GM12878 (cell line): ENCODE measurements around the gene KPNA4. TPM values are rescaled to one million over a fixed set of nuclear protein-coding genes. Genes with fewer than 3 reads are reported as not detected.

Source experiments
- ATAC-seq: fragments of 200-7000 bp; cut with Tn5 transposase; 3 replicates; pipeline ENCODE4 v1.9.1; 2020; ENCODE audit warnings: mild to moderate bottlenecking, moderate library complexity
- BruUV-seq: library from RNA; stranded (reverse); fragments of 400-500 nt; replicated peaks from 2 replicates; lab custom pipeline; 2021; lab: Mats Ljungman, UMichigan
- CTCF ChIA-PET: fragments of 300-600 bp; sonication (Branson Sonifier 250); formaldehyde crosslinking; extraction: SDS; loops from one replicate; lab custom pipeline; 2021; ENCODE audit warnings: inconsistent platforms; lab: Yijun Ruan, JAX
- POLR2A ChIA-PET: fragments of 350-600 bp; formaldehyde crosslinking; extraction: SDS; loops from one replicate; lab custom pipeline; 2021; ENCODE audit warnings: inconsistent platforms; lab: Charles Lee
- RAD21 ChIA-PET: fragments of 300-600 bp; sonication (Branson Sonifier 250); formaldehyde crosslinking; loops from one replicate; lab custom pipeline; 2023; ENCODE audit warnings: antibody characterized with exemption; ENCODE audit not compliant: unreplicated experiment; lab: Charles Lee
- SMC1A ChIA-PET: fragments of 300-600 bp; sonication (Branson Sonifier 250); formaldehyde crosslinking; loops from one replicate; lab custom pipeline; 2023; ENCODE audit not compliant: unreplicated experiment, uncharacterized antibody; lab: Charles Lee
- DNase-seq: peaks from one replicate; pipeline ENCODE4 v3.0.0-alpha.2; 2011; ENCODE audit warnings: low read depth, low spot score
- FAIRE-seq: peaks from 3 replicates; lab custom pipeline; 2011; peaks lifted over from hg19 to GRCh38; lab: Jason Lieb, UNC
- H2AFZ ChIP-seq: 2 replicates; pipeline ENCODE4 v1.6.0; 2011; ENCODE audit warnings: low read depth, low read length, control low read depth; ENCODE audit not compliant: control insufficient read depth
- H3K27ac ChIP-seq: 2 replicates; pipeline ENCODE4 v1.5.1; 2011; ENCODE audit warnings: control low read depth; ENCODE audit not compliant: control insufficient read depth, insufficient read depth
- H3K27me3 ChIP-seq, 2 experiments: replicated peaks in 1 of 2; 2 replicates each; pipeline versions ENCODE4 v1.6.0 to v1.6.1; 2011; ENCODE audit warnings: low read length in 1 of 2; ENCODE audit not compliant: control insufficient read depth in 2 of 2, insufficient read depth in 2 of 2
- H3K36me3 ChIP-seq, 2 experiments: 2 replicates each; pipeline ENCODE4 v1.5.1; 2011; ENCODE audit warnings: low read length in 1 of 2; ENCODE audit not compliant: control insufficient read depth in 2 of 2, insufficient read depth in 2 of 2
- H3K4me1 ChIP-seq: 2 replicates; pipeline ENCODE4 v1.6.1; 2011; ENCODE audit warnings: mild to moderate bottlenecking, low read length, moderate library complexity, mixed read lengths; ENCODE audit not compliant: control insufficient read depth, insufficient read depth
- H3K4me2 ChIP-seq: 2 replicates; pipeline ENCODE4 v1.6.0; 2011; ENCODE audit warnings: control low read depth; ENCODE audit not compliant: control insufficient read depth, insufficient read depth
- H3K4me3 ChIP-seq: fragments of 200-600 bp; sonication (generic); 2 replicates; pipeline ENCODE4 v1.5.1; 2016
- H3K79me2 ChIP-seq: 2 replicates; pipeline ENCODE4 v1.6.0; 2011; ENCODE audit warnings: low read length; ENCODE audit not compliant: control insufficient read depth, insufficient read depth
- H3K9ac ChIP-seq: 2 replicates; pipeline ENCODE4 v1.8.0; 2011; ENCODE audit warnings: low read length, control low read depth, mixed read lengths; ENCODE audit not compliant: control insufficient read depth, insufficient read depth
- H3K9me3 ChIP-seq: replicated peaks from 3 replicates; pipeline ENCODE4 v1.5.1; 2011; ENCODE audit warnings: mild to moderate bottlenecking, low read length; ENCODE audit not compliant: control insufficient read depth, insufficient read depth
- H4K20me1 ChIP-seq: 2 replicates; pipeline ENCODE4 v1.6.0; 2011; ENCODE audit not compliant: control insufficient read depth, insufficient read depth
- ATF7 ChIP-seq: fragments of 450-650 bp; IDR thresholded peaks from 2 replicates; pipeline ENCODE4 v1.6.1; 2016; ENCODE audit warnings: low read depth, mild to moderate bottlenecking
- CREB1 ChIP-seq: IDR thresholded peaks from 2 replicates; pipeline ENCODE4 v1.6.1; 2012; ENCODE audit warnings: low read depth, mild to moderate bottlenecking, inconsistent platforms
- GABPA ChIP-seq: IDR thresholded peaks from 2 replicates; pipeline ENCODE4 v1.6.1; 2014; ENCODE audit warnings: antibody characterized with exemption, low read depth, mild to moderate bottlenecking, inconsistent platforms
- KLF5 ChIP-seq: fragments of 450-650 bp; IDR thresholded peaks from 2 replicates; pipeline ENCODE4 v1.6.1; 2014; ENCODE audit warnings: mild to moderate bottlenecking; ENCODE audit not compliant: partially characterized antibody
- MTA3 ChIP-seq: IDR thresholded peaks from 2 replicates; pipeline ENCODE4 v1.6.1; 2012; ENCODE audit warnings: low read length, inconsistent platforms, borderline replicate concordance
- SMAD5 ChIP-seq: IDR thresholded peaks from 2 replicates; pipeline ENCODE4 v1.6.1; 2016; ENCODE audit warnings: antibody characterized with exemption, low read depth
- TCF12 ChIP-seq: IDR thresholded peaks from 2 replicates; pipeline ENCODE4 v1.6.1; 2011; ENCODE audit warnings: low read depth, mild to moderate bottlenecking, low read length
- ZNF217 ChIP-seq: fragments of 450-650 bp; IDR thresholded peaks from 2 replicates; pipeline ENCODE4 v1.6.1; 2017; ENCODE audit warnings: antibody characterized with exemption, mild to moderate bottlenecking
- WGBS: methylation state at CpG from one replicate; pipeline ENCODE4 v1.1.6; 2016; ENCODE audit warnings: low lambda C conversion rate; ENCODE audit not compliant: insufficient replicate concordance, insufficient coverage; ENCODE audit errors: missing lambda C conversion rate; 5-methylcytosine and 5-hydroxymethylcytosine counted together
- in situ Hi-C: fragments of 300-500 bp; cut with MboI; formaldehyde crosslinking; loops from 9 replicates; pipeline ENCODE4 v1.14.3; 2018; ENCODE audit warnings: mixed read lengths
- intact Hi-C: fragments of 100-400 bp; cut with micrococcal nuclease; formaldehyde crosslinking; loops from one replicate; pipeline ENCODE4 v1.14.2; 2022; ENCODE audit not compliant: unreplicated experiment
- polyA plus RNA-seq, 11 experiments: library from polyadenylated mRNA; depleted of rRNA in 4 of 11; unstranded in 6 of 11; stranded (reverse) in 5 of 11; fragments of >200 nt; fragmentation: Nextera tagmentation in 4 of 11; fragmentation: Illumina TruSeq in 1 of 11; extraction: Ambion mirVana in 4 of 11; extraction: Trizol in 1 of 11; gene quantifications; 1 replicate in 1 of 11; 2 replicates in 10 of 11; pipeline versions ENCODE4 v1.2.1 to v1.2.3, GENCODE V29; 2011 to 2016; ENCODE audit warnings: inconsistent platforms in 2 of 11, missing spikeins in 2 of 11, low read depth in 1 of 11
- total RNA-seq, 4 experiments: library from RNA; depleted of rRNA in 3 of 4; stranded (reverse); fragments of >200 nt in 3 of 4; fragmentation: Illumina TruSeq in 1 of 4; extraction: Trizol in 1 of 4; gene quantifications; 2 replicates each; pipeline versions ENCODE4 v1.2.1 to v1.2.3, GENCODE V29; 2013 to 2021
- TF ChIP-seq, protein P1 (sequence below): fragments of 450-650 bp; IDR thresholded peaks from 2 replicates; pipeline ENCODE4 v1.6.1; 2016; ENCODE audit warnings: mild to moderate bottlenecking
- TF ChIP-seq, protein P2 (sequence below): IDR thresholded peaks from 2 replicates; pipeline ENCODE4 v1.6.1; 2011; ENCODE audit warnings: low read depth, mild to moderate bottlenecking, low read length, moderate library complexity, borderline replicate concordance; ENCODE audit errors: extremely low read depth
- TF ChIP-seq, protein P3 (sequence below): fragments of 450-650 bp; IDR thresholded peaks from 2 replicates; pipeline ENCODE4 v1.6.1; 2017; ENCODE audit warnings: mild to moderate bottlenecking, moderate library complexity
- TF ChIP-seq, protein P4 (sequence below): fragments of 450-650 bp; formaldehyde crosslinking; IDR thresholded peaks from 2 replicates; pipeline ENCODE4 v1.5.0; 2022; ENCODE audit warnings: mild to moderate bottlenecking, missing genetic modification characterization
- TF ChIP-seq, protein P5 (sequence below): fragments of 450-650 bp; IDR thresholded peaks from 2 replicates; pipeline ENCODE4 v1.6.1; 2018; ENCODE audit warnings: mild to moderate bottlenecking, low read depth, moderate library complexity; ENCODE audit not compliant: partially characterized antibody

KPNA4 gene
- total and polyA plus RNA-seq, 10 of the 15 experiments (the other 5 are each of a cell fraction or from before 2014, with no cell fraction given) = 9.9 to 40.6 (median 18.1) TPM

DNA sequence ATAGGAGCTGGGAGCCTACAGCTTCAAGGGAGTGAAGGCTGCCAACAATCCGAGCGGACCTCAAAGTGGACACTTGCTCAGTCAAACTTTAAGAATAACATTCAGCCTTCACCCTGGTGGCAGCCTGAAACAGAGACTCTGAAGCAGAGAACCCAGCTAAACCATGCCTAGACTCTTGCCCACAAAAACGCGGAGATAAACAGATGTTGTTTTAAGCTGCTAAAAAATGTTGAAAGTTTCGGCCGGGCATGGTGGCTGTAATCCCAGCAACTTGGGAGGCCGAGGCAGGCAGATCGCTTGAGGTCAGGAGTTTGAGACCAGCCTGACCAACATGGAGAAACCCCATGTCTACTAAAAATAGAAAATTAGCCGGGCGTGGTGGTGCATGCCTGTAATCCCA lies 86.0 kb downstream of the KPNA4 start:
- in situ Hi-C loops (no loop called here), intact Hi-C loops (no loop called here)
- DNase-seq (no peak), ATAC-seq (no peak), FAIRE-seq (no peak)
- no peak overlapping the region for H2AFZ ChIP-seq
- RAD21 ChIA-PET = no interaction called here
- H3K4me1 ChIP-seq = no peaks in the 10 kb centered on the region
- H3K4me2 ChIP-seq = no peak overlapping the region
- WGBS = 79% methylated on average over 10 of the region's 10 CpGs
- H3K36me3 ChIP-seq = no peaks in the 10 kb centered on the region
- H3K27me3 ChIP-seq = no peaks in the 10 kb centered on the region
- POLR2A ChIA-PET = no interaction called here
- H3K4me3 ChIP-seq = no peak overlapping the region
- BruUV-seq = no TSS peak
- H4K20me1 ChIP-seq = no peaks in the 10 kb centered on the region
- H3K9ac ChIP-seq = no peak overlapping the region
- TF ChIP-seq TCF12 = no peak
- TF ChIP-seq ZNF217 = no peak
- no peak for TF ChIP-seq ATF7
- TF ChIP-seq, protein P1, sequence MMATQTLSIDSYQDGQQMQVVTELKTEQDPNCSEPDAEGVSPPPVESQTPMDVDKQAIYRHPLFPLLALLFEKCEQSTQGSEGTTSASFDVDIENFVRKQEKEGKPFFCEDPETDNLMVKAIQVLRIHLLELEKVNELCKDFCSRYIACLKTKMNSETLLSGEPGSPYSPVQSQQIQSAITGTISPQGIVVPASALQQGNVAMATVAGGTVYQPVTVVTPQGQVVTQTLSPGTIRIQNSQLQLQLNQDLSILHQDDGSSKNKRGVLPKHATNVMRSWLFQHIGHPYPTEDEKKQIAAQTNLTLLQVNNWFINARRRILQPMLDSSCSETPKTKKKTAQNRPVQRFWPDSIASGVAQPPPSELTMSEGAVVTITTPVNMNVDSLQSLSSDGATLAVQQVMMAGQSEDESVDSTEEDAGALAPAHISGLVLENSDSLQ = no peak
- no peak for TF ChIP-seq GABPA
- TF ChIP-seq KLF5 = no peak
- TF ChIP-seq SMAD5 = no peak
- TF ChIP-seq MTA3 = no peak
- TF ChIP-seq, protein P2, sequence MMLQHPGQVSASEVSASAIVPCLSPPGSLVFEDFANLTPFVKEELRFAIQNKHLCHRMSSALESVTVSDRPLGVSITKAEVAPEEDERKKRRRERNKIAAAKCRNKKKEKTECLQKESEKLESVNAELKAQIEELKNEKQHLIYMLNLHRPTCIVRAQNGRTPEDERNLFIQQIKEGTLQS = no peak
- TF ChIP-seq CREB1 = no peak
- TF ChIP-seq, protein P3, sequence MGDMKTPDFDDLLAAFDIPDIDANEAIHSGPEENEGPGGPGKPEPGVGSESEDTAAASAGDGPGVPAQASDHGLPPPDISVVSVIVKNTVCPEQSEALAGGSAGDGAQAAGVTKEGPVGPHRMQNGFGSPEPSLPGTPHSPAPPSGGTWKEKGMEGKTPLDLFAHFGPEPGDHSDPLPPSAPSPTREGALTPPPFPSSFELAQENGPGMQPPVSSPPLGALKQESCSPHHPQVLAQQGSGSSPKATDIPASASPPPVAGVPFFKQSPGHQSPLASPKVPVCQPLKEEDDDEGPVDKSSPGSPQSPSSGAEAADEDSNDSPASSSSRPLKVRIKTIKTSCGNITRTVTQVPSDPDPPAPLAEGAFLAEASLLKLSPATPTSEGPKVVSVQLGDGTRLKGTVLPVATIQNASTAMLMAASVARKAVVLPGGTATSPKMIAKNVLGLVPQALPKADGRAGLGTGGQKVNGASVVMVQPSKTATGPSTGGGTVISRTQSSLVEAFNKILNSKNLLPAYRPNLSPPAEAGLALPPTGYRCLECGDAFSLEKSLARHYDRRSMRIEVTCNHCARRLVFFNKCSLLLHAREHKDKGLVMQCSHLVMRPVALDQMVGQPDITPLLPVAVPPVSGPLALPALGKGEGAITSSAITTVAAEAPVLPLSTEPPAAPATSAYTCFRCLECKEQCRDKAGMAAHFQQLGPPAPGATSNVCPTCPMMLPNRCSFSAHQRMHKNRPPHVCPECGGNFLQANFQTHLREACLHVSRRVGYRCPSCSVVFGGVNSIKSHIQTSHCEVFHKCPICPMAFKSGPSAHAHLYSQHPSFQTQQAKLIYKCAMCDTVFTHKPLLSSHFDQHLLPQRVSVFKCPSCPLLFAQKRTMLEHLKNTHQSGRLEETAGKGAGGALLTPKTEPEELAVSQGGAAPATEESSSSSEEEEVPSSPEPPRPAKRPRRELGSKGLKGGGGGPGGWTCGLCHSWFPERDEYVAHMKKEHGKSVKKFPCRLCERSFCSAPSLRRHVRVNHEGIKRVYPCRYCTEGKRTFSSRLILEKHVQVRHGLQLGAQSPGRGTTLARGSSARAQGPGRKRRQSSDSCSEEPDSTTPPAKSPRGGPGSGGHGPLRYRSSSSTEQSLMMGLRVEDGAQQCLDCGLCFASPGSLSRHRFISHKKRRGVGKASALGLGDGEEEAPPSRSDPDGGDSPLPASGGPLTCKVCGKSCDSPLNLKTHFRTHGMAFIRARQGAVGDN = no peak
- TF ChIP-seq, protein P4, sequence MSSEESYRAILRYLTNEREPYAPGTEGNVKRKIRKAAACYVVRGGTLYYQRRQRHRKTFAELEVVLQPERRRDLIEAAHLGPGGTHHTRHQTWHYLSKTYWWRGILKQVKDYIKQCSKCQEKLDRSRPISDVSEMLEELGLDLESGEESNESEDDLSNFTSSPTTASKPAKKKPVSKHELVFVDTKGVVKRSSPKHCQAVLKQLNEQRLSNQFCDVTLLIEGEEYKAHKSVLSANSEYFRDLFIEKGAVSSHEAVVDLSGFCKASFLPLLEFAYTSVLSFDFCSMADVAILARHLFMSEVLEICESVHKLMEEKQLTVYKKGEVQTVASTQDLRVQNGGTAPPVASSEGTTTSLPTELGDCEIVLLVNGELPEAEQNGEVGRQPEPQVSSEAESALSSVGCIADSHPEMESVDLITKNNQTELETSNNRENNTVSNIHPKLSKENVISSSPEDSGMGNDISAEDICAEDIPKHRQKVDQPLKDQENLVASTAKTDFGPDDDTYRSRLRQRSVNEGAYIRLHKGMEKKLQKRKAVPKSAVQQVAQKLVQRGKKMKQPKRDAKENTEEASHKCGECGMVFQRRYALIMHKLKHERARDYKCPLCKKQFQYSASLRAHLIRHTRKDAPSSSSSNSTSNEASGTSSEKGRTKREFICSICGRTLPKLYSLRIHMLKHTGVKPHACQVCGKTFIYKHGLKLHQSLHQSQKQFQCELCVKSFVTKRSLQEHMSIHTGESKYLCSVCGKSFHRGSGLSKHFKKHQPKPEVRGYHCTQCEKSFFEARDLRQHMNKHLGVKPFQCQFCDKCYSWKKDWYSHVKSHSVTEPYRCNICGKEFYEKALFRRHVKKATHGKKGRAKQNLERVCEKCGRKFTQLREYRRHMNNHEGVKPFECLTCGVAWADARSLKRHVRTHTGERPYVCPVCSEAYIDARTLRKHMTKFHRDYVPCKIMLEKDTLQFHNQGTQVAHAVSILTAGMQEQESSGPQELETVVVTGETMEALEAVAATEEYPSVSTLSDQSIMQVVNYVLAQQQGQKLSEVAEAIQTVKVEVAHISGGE (CRISPR knock-in tag) = no peak
- TF ChIP-seq, protein P5, sequence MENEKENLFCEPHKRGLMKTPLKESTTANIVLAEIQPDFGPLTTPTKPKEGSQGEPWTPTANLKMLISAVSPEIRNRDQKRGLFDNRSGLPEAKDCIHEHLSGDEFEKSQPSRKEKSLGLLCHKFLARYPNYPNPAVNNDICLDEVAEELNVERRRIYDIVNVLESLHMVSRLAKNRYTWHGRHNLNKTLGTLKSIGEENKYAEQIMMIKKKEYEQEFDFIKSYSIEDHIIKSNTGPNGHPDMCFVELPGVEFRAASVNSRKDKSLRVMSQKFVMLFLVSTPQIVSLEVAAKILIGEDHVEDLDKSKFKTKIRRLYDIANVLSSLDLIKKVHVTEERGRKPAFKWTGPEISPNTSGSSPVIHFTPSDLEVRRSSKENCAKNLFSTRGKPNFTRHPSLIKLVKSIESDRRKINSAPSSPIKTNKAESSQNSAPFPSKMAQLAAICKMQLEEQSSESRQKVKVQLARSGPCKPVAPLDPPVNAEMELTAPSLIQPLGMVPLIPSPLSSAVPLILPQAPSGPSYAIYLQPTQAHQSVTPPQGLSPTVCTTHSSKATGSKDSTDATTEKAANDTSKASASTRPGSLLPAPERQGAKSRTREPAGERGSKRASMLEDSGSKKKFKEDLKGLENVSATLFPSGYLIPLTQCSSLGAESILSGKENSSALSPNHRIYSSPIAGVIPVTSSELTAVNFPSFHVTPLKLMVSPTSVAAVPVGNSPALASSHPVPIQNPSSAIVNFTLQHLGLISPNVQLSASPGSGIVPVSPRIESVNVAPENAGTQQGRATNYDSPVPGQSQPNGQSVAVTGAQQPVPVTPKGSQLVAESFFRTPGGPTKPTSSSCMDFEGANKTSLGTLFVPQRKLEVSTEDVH = no peak
- no peak overlapping the region for H3K27ac ChIP-seq
- no peaks in the 10 kb centered on the region for H3K9me3 ChIP-seq
- CTCF ChIA-PET = interaction anchor here (1.2 to 1.4 kb wide), 2 partner anchors 9 to 316 kb away, joined by 3 read pairs; no protein-coding TSS in a partner anchor
- H3K79me2 ChIP-seq = no peaks in the 10 kb centered on the region
- SMC1A ChIA-PET = interaction anchor here (0.7 kb wide), 1 partner anchor 651 kb away, joined by 4 read pairs; no protein-coding TSS in a partner anchor
